SK-N-MC (cell line): ENCODE results near the gene RAET1E.
"Not testable (repeated sequence)": the region's sequence is repeated elsewhere in the genome, so short reads cannot be mapped to it uniquely, and the experiment has no call there.

Experiments
- EZH2 ChIP-seq: fragments of 200-600 bp; sonication (generic); IDR thresholded peaks from one replicate; pipeline ENCODE4 v1.6.1; 2017; ENCODE audit warnings: antibody characterized with exemption
- FOXP2 ChIP-seq: optimal IDR thresholded peaks from 2 replicates; pipeline ENCODE3; 2011; ENCODE audit warnings: mild to moderate bottlenecking, moderate library complexity; ENCODE audit not compliant: insufficient read depth; ENCODE audit errors: extremely low read length, control extremely low read depth
- POLR2AphosphoS5 ChIP-seq: IDR thresholded peaks from 2 replicates; pipeline ENCODE4 v1.6.1; 2012; ENCODE audit warnings: mild to moderate bottlenecking, low read depth, low read length, borderline replicate concordance

DNA sequence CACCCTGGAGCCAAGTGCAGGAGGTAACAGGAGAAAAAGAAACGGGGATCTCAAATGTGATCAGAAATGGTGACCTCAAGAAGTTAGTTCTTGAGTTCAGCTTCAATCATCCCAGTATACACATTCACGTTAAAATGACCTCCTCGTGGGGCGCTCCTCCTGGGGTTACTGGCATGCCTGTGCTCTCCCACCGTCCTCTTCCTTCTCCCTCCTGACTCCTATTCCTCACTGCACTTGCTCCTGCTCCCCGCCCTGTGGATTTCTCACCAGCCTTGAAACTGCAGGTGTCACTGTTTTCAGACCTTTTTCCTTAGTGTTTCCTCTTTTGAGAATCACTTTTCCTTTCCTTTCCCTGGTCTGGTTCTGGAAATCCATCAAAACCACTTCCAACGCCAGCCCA lies 48.7 kb upstream of the RAET1E start:
- TF ChIP-seq EZH2, POLR2AphosphoS5, FOXP2: not testable (repeated sequence)
